A549 (cell line): ENCODE data around the gene FAM20C. TPM values are rescaled to one million over a fixed set of nuclear protein-coding genes. Genes with fewer than 3 reads are reported as not detected.

Source experiments
- ATAC-seq, 2 experiments: fragments of 200-7000 bp in 1 of 2; fragments of >200 bp in 1 of 2; cut with Nextera tagmentation in 1 of 2; cut with Tn5 transposase in 1 of 2; 3 replicates each; pipeline versions ENCODE4 v1.8.0 to v1.9.1; 2018 to 2020; ENCODE audit warnings: mild to moderate bottlenecking in 1 of 2, moderate library complexity in 1 of 2
- CTCF ChIA-PET: fragments of 300-600 bp; sonication (Branson Sonifier 250); formaldehyde crosslinking; extraction: SDS; loops from one replicate; lab custom pipeline; 2021; ENCODE audit warnings: antibody characterized with exemption, inconsistent platforms; lab: Yijun Ruan, JAX
- POLR2A ChIA-PET: fragments of 350-600 bp; formaldehyde crosslinking; extraction: SDS; loops from one replicate; lab custom pipeline; 2021; ENCODE audit warnings: antibody characterized with exemption, inconsistent platforms; lab: Yijun Ruan, JAX
- DNase-seq, 2 experiments: peaks; one replicate each; pipeline versions ENCODE4 v3.0.0 to v3.0.0-alpha.2; 2011 to 2016; ENCODE audit warnings: low read depth in 1 of 2, low spot score in 1 of 2
- FAIRE-seq: peaks from 2 replicates; lab custom pipeline; 2011; peaks lifted over from hg19 to GRCh38; lab: Jason Lieb, UNC
- H3K27ac ChIP-seq, 2 experiments: fragments of >200 bp; sonication (Bioruptor Twin); formaldehyde crosslinking; 3 replicates each; pipeline ENCODE4 v1.5.1; 2016 to 2017
- H3K4me1 ChIP-seq: fragments of >200 bp; sonication (Bioruptor Twin); formaldehyde crosslinking; 3 replicates; pipeline ENCODE4 v1.6.1; 2016
- H3K4me2 ChIP-seq: fragments of >200 bp; sonication (Bioruptor Twin); formaldehyde crosslinking; 3 replicates; pipeline ENCODE4 v1.6.1; 2016
- H3K4me3 ChIP-seq: fragments of >200 bp; sonication (Bioruptor Twin); formaldehyde crosslinking; 3 replicates; pipeline ENCODE4 v1.5.1; 2016
- H3K9me3 ChIP-seq: fragments of >200 bp; sonication (Bioruptor Twin); formaldehyde crosslinking; 3 replicates; pipeline ENCODE4 v1.6.1; 2016
- BHLHE40 ChIP-seq: IDR thresholded peaks from 2 replicates; pipeline ENCODE4 v1.6.1; 2012; ENCODE audit warnings: low read depth, low read length, inconsistent platforms
- EHF ChIP-seq: fragments of 250-450 bp; sonication (Bioruptor Pico); IDR thresholded peaks from 2 replicates; pipeline ENCODE4 v1.5.0; 2020; ENCODE audit warnings: mild to moderate bottlenecking
- EP300 ChIP-seq, 2 experiments: fragments of >200 bp; sonication (Bioruptor Twin); formaldehyde crosslinking; IDR thresholded peaks; 2 replicates in 1 of 2; 3 replicates in 1 of 2; pipeline ENCODE4 v1.6.1; 2016 to 2017
- ESRRA ChIP-seq: fragments of 150-350 bp; IDR thresholded peaks from 2 replicates; pipeline ENCODE4 v1.6.1; 2014; ENCODE audit warnings: mild to moderate bottlenecking, low read length, borderline replicate concordance
- FOSB ChIP-seq: fragments of 250-450 bp; sonication (Bioruptor Pico); IDR thresholded peaks from 2 replicates; pipeline ENCODE4 v1.5.0; 2020; ENCODE audit warnings: mild to moderate bottlenecking, moderate library complexity
- FOSL2 ChIP-seq, 2 experiments: fragments of 450-650 bp in 1 of 2; fragments of >200 bp in 1 of 2; sonication (Bioruptor Twin) in 1 of 2; formaldehyde crosslinking; IDR thresholded peaks; 2 replicates each; pipeline versions ENCODE4 v1.5.0 to v1.6.1; 2016 to 2020; ENCODE audit warnings: mild to moderate bottlenecking in 1 of 2, moderate library complexity in 1 of 2
- GATA3 ChIP-seq: IDR thresholded peaks from 2 replicates; pipeline ENCODE4 v1.6.1; 2012; ENCODE audit warnings: borderline replicate concordance
- HEYL ChIP-seq: fragments of 250-450 bp; sonication (Bioruptor Pico); IDR thresholded peaks from 2 replicates; pipeline ENCODE4 v1.8.0; 2021; ENCODE audit warnings: mild to moderate bottlenecking, moderate library complexity
- HOXB13 ChIP-seq: fragments of 250-450 bp; sonication (Bioruptor Pico); IDR thresholded peaks from 2 replicates; pipeline ENCODE4 v1.5.0; 2020; ENCODE audit warnings: low read depth, mild to moderate bottlenecking, moderate library complexity
- JUN ChIP-seq, 2 experiments: fragments of >200 bp; sonication (Bioruptor Twin); formaldehyde crosslinking; IDR thresholded peaks; 2 replicates in 1 of 2; 3 replicates in 1 of 2; pipeline ENCODE4 v1.6.1; 2016 to 2017
- JUNB ChIP-seq: fragments of >200 bp; sonication (Bioruptor Twin); formaldehyde crosslinking; IDR thresholded peaks from 2 replicates; pipeline ENCODE4 v1.6.1; 2016
- MAFK ChIP-seq: fragments of 450-650 bp; IDR thresholded peaks from 2 replicates; pipeline ENCODE4 v1.6.1; 2014; ENCODE audit not compliant: partially characterized antibody
- MYC ChIP-seq: IDR thresholded peaks from 2 replicates; pipeline ENCODE4 v1.6.1; 2012; ENCODE audit warnings: mild to moderate bottlenecking, inconsistent platforms, low read length, improper control_type of control experiment, borderline replicate concordance
- NFE2L2 ChIP-seq: fragments of 150-350 bp; conservative IDR thresholded peaks from 2 replicates; pipeline ENCODE4 v1.6.1; 2014; ENCODE audit warnings: low read length
- PHF8 ChIP-seq: fragments of 200-600 bp; sonication (generic); IDR thresholded peaks from 2 replicates; pipeline ENCODE4 v1.6.1; 2016; ENCODE audit warnings: low read depth, mild to moderate bottlenecking, antibody characterized with exemption, moderate library complexity, borderline replicate concordance
- POLR2A ChIP-seq: IDR thresholded peaks from 2 replicates; pipeline ENCODE4 v1.6.1; 2012; ENCODE audit warnings: mild to moderate bottlenecking, low read length
- POLR2AphosphoS2 ChIP-seq: conservative IDR thresholded peaks from 2 replicates; pipeline ENCODE4 v1.6.1; 2012; ENCODE audit warnings: low read length, improper control_type of control experiment, inconsistent platforms
- RAD21 ChIP-seq, 2 experiments: fragments of >200 bp in 1 of 2; sonication (Bioruptor Twin) in 1 of 2; formaldehyde crosslinking in 1 of 2; IDR thresholded peaks in 1 of 2; conservative IDR thresholded peaks in 1 of 2; 2 replicates in 1 of 2; 3 replicates in 1 of 2; pipeline ENCODE4 v1.6.1; 2012 to 2018; ENCODE audit warnings: inconsistent platforms in 1 of 2
- RARB ChIP-seq: fragments of 250-450 bp; sonication (Bioruptor Pico); IDR thresholded peaks from 2 replicates; pipeline ENCODE4 v1.8.0; 2021; ENCODE audit warnings: mild to moderate bottlenecking, moderate library complexity
- RFX5 ChIP-seq: fragments of 450-650 bp; IDR thresholded peaks from 2 replicates; pipeline ENCODE4 v1.7.1; 2014; ENCODE audit warnings: antibody characterized with exemption, mild to moderate bottlenecking, moderate library complexity
- ZC3H11A ChIP-seq: fragments of 450-650 bp; IDR thresholded peaks from 2 replicates; pipeline ENCODE4 v1.6.1; 2014; ENCODE audit warnings: antibody characterized with exemption, mild to moderate bottlenecking
- ZNF302 ChIP-seq: fragments of 250-450 bp; sonication (Bioruptor Pico); IDR thresholded peaks from 2 replicates; pipeline ENCODE4 v1.9.0; 2021; ENCODE audit warnings: inconsistent platforms, mild to moderate bottlenecking, moderate library complexity
- WGBS: methylation state at CpG from one replicate; pipeline ENCODE4 v1.1.6; 2017; ENCODE audit errors: missing lambda C conversion rate; 5-methylcytosine and 5-hydroxymethylcytosine counted together
- polyA plus RNA-seq, 4 experiments: library from polyadenylated mRNA; depleted of rRNA in 3 of 4; stranded (reverse); fragments of >200 nt; fragmentation: RNase III in 1 of 4; extraction: RNeasy Plus Mini Kit Qiagen cat#74134 plus additional on column Dnase treatment in 1 of 4; gene quantifications; 2 replicates in 3 of 4; 3 replicates in 1 of 4; pipeline ENCODE4 v1.2.3, GENCODE V29; 2011 to 2017
- TF ChIP-seq, protein P1 (sequence below): IDR thresholded peaks from 2 replicates; pipeline ENCODE4 v1.6.1; 2012
- TF ChIP-seq, protein P2 (sequence below): fragments of 250-450 bp; sonication (Bioruptor Pico); IDR thresholded peaks from 2 replicates; pipeline ENCODE4 v1.5.0; 2021; ENCODE audit warnings: mild to moderate bottlenecking, moderate library complexity, borderline replicate concordance
- TF ChIP-seq, protein P3 (sequence below): fragments of 250-450 bp; sonication (Bioruptor Pico); IDR thresholded peaks from 2 replicates; pipeline ENCODE4 v1.5.0; 2020; ENCODE audit warnings: low read depth, mild to moderate bottlenecking, moderate library complexity
- TF ChIP-seq, protein P4 (sequence below): IDR thresholded peaks from 2 replicates; pipeline ENCODE4 v1.6.1; 2012
- TF ChIP-seq, protein P5 (sequence below): IDR thresholded peaks from 2 replicates; pipeline ENCODE4 v1.6.1; 2012; ENCODE audit warnings: low read depth, borderline replicate concordance

The FAM20C gene
- polyA plus RNA-seq, 2 of the 4 experiments (the other 2 are of a cell fraction): 5.6 to 20.3 TPM

DNA sequence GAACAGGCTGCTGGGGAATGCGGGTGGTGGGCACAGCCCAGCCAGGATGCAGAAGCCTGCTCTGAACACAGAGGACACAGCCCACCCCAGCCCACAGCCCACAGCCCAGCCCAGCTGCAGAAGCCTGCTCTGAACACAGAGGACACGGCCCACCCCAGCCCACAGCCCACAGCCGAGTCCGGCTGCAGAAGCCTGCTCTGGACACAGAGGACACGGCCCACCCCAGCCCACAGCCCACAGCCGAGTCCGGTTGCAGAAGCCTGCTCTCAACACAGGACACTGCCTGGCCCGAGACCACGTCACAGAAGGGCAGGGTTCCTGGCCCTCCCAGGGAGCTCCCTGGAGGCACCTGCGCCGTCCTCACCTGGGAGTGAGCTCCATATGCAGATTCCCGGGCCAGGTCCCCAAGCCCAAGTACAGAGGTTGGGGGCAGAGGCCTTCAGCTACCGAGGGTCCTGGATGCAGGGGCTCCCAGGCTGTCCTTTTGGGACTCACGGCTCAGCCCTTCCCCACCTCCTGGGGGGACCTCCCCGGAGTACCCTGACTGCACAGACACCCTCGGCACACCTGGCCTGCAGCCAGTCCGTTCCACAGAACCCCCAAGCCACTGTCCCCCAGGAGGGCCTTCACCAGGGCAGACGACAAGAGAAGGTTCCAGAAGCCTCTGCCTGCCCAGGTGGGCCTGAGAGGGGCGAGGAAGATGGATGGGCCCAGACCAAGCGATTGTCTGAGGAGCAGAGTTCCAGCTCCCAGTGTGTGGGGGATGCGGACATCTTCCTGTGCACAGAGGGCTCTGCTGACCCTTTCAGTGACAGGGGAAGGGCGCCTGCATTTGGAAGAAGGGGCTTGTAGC, 73.9 kb downstream of the FAM20C start:
- no peak overlapping the region for H3K27ac ChIP-seq
- no peak overlapping the region for H3K4me2 ChIP-seq
- no peak for TF ChIP-seq GATA3
- TF ChIP-seq RARB: no peak
- no peak for TF ChIP-seq HOXB13 (CRISPR knock-in tag)
- no peak for TF ChIP-seq PHF8
- no peak for TF ChIP-seq ESRRA
- TF ChIP-seq, protein P1, sequence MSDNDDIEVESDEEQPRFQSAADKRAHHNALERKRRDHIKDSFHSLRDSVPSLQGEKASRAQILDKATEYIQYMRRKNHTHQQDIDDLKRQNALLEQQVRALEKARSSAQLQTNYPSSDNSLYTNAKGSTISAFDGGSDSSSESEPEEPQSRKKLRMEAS: no peak
- no peak for TF ChIP-seq JUN (IDR thresholded peaks at IDR 0.05)
- TF ChIP-seq POLR2A: no peak
- TF ChIP-seq EHF: no peak
- no peak for TF ChIP-seq JUNB
- no peak for TF ChIP-seq POLR2AphosphoS2
- TF ChIP-seq EP300 (IDR thresholded peaks at IDR 0.05): no peak
- no peak for TF ChIP-seq ZNF302 (CRISPR knock-in tag)
- TF ChIP-seq, protein P2, sequence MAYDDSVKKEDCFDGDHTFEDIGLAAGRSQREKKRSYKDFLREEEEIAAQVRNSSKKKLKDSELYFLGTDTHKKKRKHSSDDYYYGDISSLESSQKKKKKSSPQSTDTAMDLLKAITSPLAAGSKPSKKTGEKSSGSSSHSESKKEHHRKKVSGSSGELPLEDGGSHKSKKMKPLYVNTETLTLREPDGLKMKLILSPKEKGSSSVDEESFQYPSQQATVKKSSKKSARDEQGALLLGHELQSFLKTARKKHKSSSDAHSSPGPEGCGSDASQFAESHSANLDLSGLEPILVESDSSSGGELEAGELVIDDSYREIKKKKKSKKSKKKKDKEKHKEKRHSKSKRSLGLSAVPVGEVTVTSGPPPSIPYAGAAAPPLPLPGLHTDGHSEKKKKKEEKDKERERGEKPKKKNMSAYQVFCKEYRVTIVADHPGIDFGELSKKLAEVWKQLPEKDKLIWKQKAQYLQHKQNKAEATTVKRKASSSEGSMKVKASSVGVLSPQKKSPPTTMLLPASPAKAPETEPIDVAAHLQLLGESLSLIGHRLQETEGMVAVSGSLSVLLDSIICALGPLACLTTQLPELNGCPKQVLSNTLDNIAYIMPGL (CRISPR knock-in tag): no peak
- no peak for TF ChIP-seq MAFK
- TF ChIP-seq, protein P3, sequence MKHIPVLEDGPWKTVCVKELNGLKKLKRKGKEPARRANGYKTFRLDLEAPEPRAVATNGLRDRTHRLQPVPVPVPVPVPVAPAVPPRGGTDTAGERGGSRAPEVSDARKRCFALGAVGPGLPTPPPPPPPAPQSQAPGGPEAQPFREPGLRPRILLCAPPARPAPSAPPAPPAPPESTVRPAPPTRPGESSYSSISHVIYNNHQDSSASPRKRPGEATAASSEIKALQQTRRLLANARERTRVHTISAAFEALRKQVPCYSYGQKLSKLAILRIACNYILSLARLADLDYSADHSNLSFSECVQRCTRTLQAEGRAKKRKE: no peak
- TF ChIP-seq, all 56 proteins: peak for 0
- no peak overlapping the region for H3K4me3 ChIP-seq
- POLR2A ChIA-PET: no interaction called here
- DNase-seq (no peak), ATAC-seq (peak in 1 of 2 experiments; percentile 14; a peak in 3 of 6 replicates), FAIRE-seq (no peak)
- WGBS: 93% methylated on average over 10 of the region's 22 CpGs
- H3K9me3 ChIP-seq: peaks cover 38% of the 10 kb centered on the region
- CTCF ChIA-PET: interaction anchor here (0.5 to 1.9 kb wide), 3 partner anchors 8 to 843 kb away, joined by 4 to 5 read pairs (median 4); no protein-coding TSS in a partner anchor
- no peaks in the 10 kb centered on the region for H3K4me1 ChIP-seq

DNA sequence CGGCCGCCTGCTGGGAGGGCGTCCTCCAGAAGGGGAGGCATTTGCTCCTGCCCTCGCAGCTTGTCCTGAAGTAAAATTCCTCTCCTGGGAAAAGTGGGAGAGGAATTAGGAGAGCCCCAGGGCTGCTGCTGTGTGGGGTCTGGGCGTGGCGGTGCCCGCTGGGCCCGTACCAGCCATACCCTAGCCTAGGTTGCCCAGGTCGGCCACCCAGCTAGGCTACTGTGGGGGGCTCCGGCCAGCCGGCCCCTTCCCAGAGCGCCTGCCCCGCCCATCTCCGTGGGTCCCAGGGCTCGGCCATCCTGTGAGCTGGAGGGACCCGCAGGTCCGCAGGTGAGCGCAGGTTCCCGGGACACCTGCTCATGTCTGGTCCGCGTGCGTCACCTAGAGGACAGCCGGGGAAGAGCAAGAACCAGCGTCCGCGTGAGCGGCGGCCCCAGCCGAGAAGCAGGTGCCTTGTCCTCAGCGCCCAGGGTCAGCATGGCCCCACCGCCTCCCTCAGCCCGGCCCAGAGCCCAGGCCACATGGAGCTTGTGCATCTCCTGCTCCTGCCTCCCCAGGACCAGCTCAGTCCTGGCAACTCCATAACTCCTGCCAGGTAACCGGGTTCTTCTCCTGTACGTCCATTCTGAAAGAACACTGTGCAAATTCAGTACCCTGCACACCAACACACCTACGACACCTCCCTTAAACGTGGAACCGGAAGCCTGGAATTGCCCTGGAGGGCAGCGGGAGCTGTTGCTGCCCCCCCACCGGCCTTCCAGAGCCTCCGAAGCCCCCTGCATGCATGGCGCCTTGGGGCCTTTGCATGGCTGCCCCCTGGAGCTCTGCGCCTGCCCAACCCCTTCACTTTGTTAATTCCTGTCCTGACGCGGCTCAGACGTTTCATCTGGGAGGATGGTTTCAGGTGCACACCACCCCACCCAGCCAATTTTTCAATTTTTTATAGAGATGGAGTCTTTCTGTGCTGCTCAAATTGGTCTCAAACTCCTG, 74.8 kb downstream of the FAM20C start:
- WGBS: 90% methylated on average over 27 of the region's 45 CpGs
- H3K27ac ChIP-seq: no peak overlapping the region
- CTCF ChIA-PET: interaction anchor here (0.5 to 1.9 kb wide), 4 partner anchors 8 to 842 kb away, joined by 3 to 5 read pairs (median 4); no protein-coding TSS in a partner anchor
- peaks cover 32% of the 10 kb centered on the region for H3K9me3 ChIP-seq
- DNase-seq (no peak), ATAC-seq (peak; percentile 11 to 15; a peak in 2 of 6 replicates)
- no peaks in the 10 kb centered on the region for H3K4me1 ChIP-seq
- H3K4me3 ChIP-seq: no peak overlapping the region
- TF ChIP-seq POLR2AphosphoS2: no peak
- TF ChIP-seq RAD21 (conservative IDR thresholded peaks at IDR 0.05 in 1 of 2, IDR thresholded peaks at IDR 0.05 in 1 of 2): peak; percentile 30 to 40; a peak in 1 of 5 replicates
- TF ChIP-seq, all 56 proteins: peak for 1
- FAIRE-seq: no peak
- POLR2A ChIA-PET: no interaction called here
- no peak overlapping the region for H3K4me2 ChIP-seq

DNA sequence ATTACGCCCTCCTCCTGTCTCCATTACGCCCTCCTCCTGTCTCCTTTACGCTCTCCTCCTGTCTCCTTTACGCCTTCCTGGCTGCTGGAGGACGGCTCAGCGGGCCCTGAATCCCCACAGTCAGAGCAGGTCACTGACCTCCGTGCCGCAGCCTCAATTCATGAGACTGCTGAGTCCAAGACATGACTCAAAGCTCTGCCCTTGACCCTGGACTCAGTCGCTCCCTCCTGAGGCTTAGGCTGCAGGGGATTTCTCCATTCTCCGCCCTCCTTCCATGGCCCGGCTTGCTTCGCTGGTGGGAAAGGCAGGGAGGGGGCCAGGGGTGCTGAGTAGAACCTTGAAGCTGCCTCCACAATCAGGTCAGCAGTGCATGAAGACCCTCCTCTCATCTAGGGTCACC, 76.6 kb downstream of the FAM20C start:
- 89% methylated on average over 12 of the region's 12 CpGs for WGBS
- ChIA-PET POLR2A (no interaction called here), CTCF (no interaction called here)
- Histone ChIP-seq H3K27ac (no peak overlapping the region), H3K4me2 (no peak overlapping the region), H3K4me1 (no peaks in the 10 kb centered on the region), H3K9me3 (peaks cover 31% of the 10 kb centered on the region), H3K4me3 (no peak overlapping the region)
- no peak for ATAC-seq
- DNase-seq: no peak
- no peak for FAIRE-seq
- no peak for TF ChIP-seq ZC3H11A
- TF ChIP-seq FOSB: no peak
- TF ChIP-seq MYC: no peak
- no peak for TF ChIP-seq NFE2L2
- no peak for TF ChIP-seq BHLHE40
- TF ChIP-seq RFX5: no peak
- TF ChIP-seq, protein P4, sequence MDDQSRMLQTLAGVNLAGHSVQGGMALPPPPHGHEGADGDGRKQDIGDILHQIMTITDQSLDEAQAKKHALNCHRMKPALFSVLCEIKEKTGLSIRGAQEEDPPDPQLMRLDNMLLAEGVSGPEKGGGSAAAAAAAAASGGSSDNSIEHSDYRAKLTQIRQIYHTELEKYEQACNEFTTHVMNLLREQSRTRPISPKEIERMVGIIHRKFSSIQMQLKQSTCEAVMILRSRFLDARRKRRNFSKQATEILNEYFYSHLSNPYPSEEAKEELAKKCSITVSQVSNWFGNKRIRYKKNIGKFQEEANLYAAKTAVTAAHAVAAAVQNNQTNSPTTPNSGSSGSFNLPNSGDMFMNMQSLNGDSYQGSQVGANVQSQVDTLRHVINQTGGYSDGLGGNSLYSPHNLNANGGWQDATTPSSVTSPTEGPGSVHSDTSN: no peak
- no peak for TF ChIP-seq FOSL2 (IDR thresholded peaks at IDR 0.05)
- no peak for TF ChIP-seq FOSL2 (CRISPR knock-in tag; IDR thresholded peaks at IDR 0.05)
- TF ChIP-seq HEYL (CRISPR knock-in tag): no peak
- TF ChIP-seq, protein P5, sequence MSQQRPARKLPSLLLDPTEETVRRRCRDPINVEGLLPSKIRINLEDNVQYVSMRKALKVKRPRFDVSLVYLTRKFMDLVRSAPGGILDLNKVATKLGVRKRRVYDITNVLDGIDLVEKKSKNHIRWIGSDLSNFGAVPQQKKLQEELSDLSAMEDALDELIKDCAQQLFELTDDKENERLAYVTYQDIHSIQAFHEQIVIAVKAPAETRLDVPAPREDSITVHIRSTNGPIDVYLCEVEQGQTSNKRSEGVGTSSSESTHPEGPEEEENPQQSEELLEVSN: no peak
